Stimulated activated CD4-positive, alpha-beta T cell treated with anti-CD3 and anti-CD28 coated beads, Interleukin-1b, Interleukin-23, amount 100 ng/mL, for 24 hours (primary cell): Measurements from ENCODE around the gene RNF5.
"Not testable (repeated sequence)": the region's sequence is repeated elsewhere in the genome, so short reads cannot be mapped to it uniquely, and the experiment has no call there.

Source experiments
- DNase-seq, 4 experiments: peaks; one replicate each; pipeline ENCODE4 v3.0.0-alpha.2; 2020; ENCODE audit warnings: low read depth in 4 of 4, low spot score in 1 of 4

The RNF5 gene

GRCh38 chr6:32203426-32204267 is 25.4 kb downstream of the RNF5 start:
- no peak for DNase-seq

GRCh38 chr6:32204268-32204715 is 26.1 kb downstream of the RNF5 start:
- no peak for DNase-seq

- DNase-seq = no peak
These were observed 30.8 kb downstream of the RNF5 start for GRCh38 chr6:32208996-32209395.

GRCh38 chr6:32210191-32210601 is 32.0 kb downstream of the RNF5 start:
- DNase-seq = no peak

- not testable (repeated sequence) for DNase-seq
These were observed 33.2 kb downstream of the RNF5 start for GRCh38 chr6:32211432-32211831.

- DNase-seq = no peak
These were observed 34.0 kb downstream of the RNF5 start for GRCh38 chr6:32212076-32212760.

GRCh38 chr6:32213649-32214048 is 35.4 kb downstream of the RNF5 start:
- no peak for DNase-seq

- no peak for DNase-seq
These were observed 35.9 kb downstream of the RNF5 start for GRCh38 chr6:32214126-32214525.

- no peak for DNase-seq
These were observed 37.4 kb downstream of the RNF5 start for GRCh38 chr6:32215617-32216016.

GRCh38 chr6:32216285-32216684 is 38.1 kb downstream of the RNF5 start:
- no peak for DNase-seq

GRCh38 chr6:32216998-32217397 is 38.8 kb downstream of the RNF5 start:
- DNase-seq = no peak

GRCh38 chr6:32218167-32218566 is 40.0 kb downstream of the RNF5 start:
- DNase-seq = no peak

- no peak for DNase-seq
These were observed 41.8 kb downstream of the RNF5 start for GRCh38 chr6:32220021-32220420.

GRCh38 chr6:32222333-32223230 is 44.4 kb downstream of the RNF5 start:
- no peak for DNase-seq

- DNase-seq = no peak
These were observed 45.3 kb downstream of the RNF5 start, which contains the start of gene NOTCH4 for GRCh38 chr6:32223258-32224235. TSS of gene NOTCH4 (minus strand) at chr6:32224067. CDS start at chr6:32223928, 139 bp downstream.

- no peak for DNase-seq
These were observed 46.5 kb downstream of the RNF5 start for GRCh38 chr6:32224696-32225095.

- no peak for DNase-seq
These were observed 48.2 kb downstream of the RNF5 start for GRCh38 chr6:32226434-32226833.
